PC-9 (cell line): ENCODE data around the gene SEZ6L.

Experiments used
- EZH2 ChIP-seq: fragments of 200-600 bp; sonication (generic); IDR thresholded peaks from 2 replicates; pipeline ENCODE4 v1.8.0; 2017; ENCODE audit warnings: antibody characterized with exemption, low read depth
- TF ChIP-seq, protein P1 (sequence below): fragments of 200-600 bp; sonication (generic); conservative IDR thresholded peaks from 2 replicates; pipeline ENCODE4 v1.6.1; 2017; ENCODE audit warnings: mixed run types, antibody characterized with exemption, mild to moderate bottlenecking, moderate library complexity

DNA sequence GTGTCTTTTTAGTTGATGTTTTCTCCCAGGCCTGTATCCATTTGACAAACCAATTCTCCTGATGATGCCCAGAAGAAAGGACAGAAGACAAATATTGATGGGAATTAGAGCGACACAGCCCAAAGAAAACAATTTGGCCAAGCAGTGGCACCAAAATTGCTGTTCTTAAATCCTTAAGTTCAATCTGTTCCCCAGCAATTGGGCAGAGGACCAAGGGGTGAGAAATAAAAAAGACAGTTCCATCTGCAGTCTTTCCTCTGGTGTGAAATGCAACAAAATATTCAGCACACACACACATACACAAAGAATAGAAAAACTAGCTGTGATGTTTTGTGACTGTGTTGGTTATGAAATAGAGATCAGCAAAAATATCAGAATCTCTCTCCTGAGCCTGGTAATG lies 221.8 kb downstream of the SEZ6L start:
- TF ChIP-seq, protein P1, sequence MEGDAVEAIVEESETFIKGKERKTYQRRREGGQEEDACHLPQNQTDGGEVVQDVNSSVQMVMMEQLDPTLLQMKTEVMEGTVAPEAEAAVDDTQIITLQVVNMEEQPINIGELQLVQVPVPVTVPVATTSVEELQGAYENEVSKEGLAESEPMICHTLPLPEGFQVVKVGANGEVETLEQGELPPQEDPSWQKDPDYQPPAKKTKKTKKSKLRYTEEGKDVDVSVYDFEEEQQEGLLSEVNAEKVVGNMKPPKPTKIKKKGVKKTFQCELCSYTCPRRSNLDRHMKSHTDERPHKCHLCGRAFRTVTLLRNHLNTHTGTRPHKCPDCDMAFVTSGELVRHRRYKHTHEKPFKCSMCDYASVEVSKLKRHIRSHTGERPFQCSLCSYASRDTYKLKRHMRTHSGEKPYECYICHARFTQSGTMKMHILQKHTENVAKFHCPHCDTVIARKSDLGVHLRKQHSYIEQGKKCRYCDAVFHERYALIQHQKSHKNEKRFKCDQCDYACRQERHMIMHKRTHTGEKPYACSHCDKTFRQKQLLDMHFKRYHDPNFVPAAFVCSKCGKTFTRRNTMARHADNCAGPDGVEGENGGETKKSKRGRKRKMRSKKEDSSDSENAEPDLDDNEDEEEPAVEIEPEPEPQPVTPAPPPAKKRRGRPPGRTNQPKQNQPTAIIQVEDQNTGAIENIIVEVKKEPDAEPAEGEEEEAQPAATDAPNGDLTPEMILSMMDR: no peak
- no peak for TF ChIP-seq EZH2
